Measurements from ENCODE around the gene BEND6.
"Not testable (repeated sequence)": the region's sequence is repeated elsewhere in the genome, so short reads cannot be mapped to it uniquely, and the experiment has no call there.

The BEND6 gene

GRCh38 chr6:57040011-57040410, 85.1 kb downstream of the BEND6 start:
- Histone ChIP-seq H3K4me1 (ENCODE audit: insufficient read depth, low read length) (no peaks in the 10 kb centered on the region), H3K36me3 (ENCODE audit: insufficient read depth, low read length) (no peaks in the 10 kb centered on the region), H3K27ac (ENCODE audit: low read depth, low read length) (no peak overlapping the region), H3K9ac (ENCODE audit: low read length) (no peak overlapping the region), H3K4me3 (ENCODE audit: low read depth in 1 of 2, low read length in 2 of 2) (no peak overlapping the region), H3K27me3 (ENCODE audit: control insufficient read depth in 1 of 2, insufficient read depth in 2 of 2, low read length in 2 of 2) (no peaks in the 10 kb centered on the region), H3K9me3 (ENCODE audit: low read length) (no peaks in the 10 kb centered on the region)

GRCh38 chr6:57044061-57044460, 89.2 kb downstream of the BEND6 start:
- not testable (repeated sequence) for H3K9me3 ChIP-seq (ENCODE audit: low read length); H3K4me3 ChIP-seq (ENCODE audit: low read depth in 1 of 2, low read length in 2 of 2); H3K27ac ChIP-seq (ENCODE audit: low read depth, low read length); H3K27me3 ChIP-seq (ENCODE audit: control insufficient read depth in 1 of 2, insufficient read depth in 2 of 2, low read length in 2 of 2); H3K9ac ChIP-seq (ENCODE audit: low read length); H3K36me3 ChIP-seq (ENCODE audit: insufficient read depth, low read length)
- peaks cover 10% of the 10 kb centered on the region for H3K4me1 ChIP-seq (ENCODE audit: insufficient read depth, low read length)

GRCh38 chr6:57044568-57044967, 89.7 kb downstream of the BEND6 start:
- Histone ChIP-seq H3K9me3 (ENCODE audit: low read length) (no peaks in the 10 kb centered on the region), H3K4me1 (ENCODE audit: insufficient read depth, low read length) (peaks cover 10% of the 10 kb centered on the region), H3K27me3 (ENCODE audit: control insufficient read depth in 1 of 2, insufficient read depth in 2 of 2, low read length in 2 of 2) (no peaks in the 10 kb centered on the region), H3K4me3 (ENCODE audit: low read depth in 1 of 2, low read length in 2 of 2) (no peak overlapping the region), H3K36me3 (ENCODE audit: insufficient read depth, low read length) (no peaks in the 10 kb centered on the region), H3K27ac (ENCODE audit: low read depth, low read length) (no peak overlapping the region), H3K9ac (ENCODE audit: low read length) (no peak overlapping the region)

- not testable (repeated sequence) for H3K9ac ChIP-seq (ENCODE audit: low read length); H3K27me3 ChIP-seq (ENCODE audit: control insufficient read depth in 1 of 2, insufficient read depth in 2 of 2, low read length in 2 of 2); H3K36me3 ChIP-seq (ENCODE audit: insufficient read depth, low read length); H3K9me3 ChIP-seq (ENCODE audit: low read length)
- Histone ChIP-seq H3K27ac (ENCODE audit: low read depth, low read length) (peak within 1 kb of the TSS; percentile 90), H3K4me3 (ENCODE audit: low read depth in 1 of 2, low read length in 2 of 2) (peak within 1 kb of the TSS; percentile 37 to 64), H3K4me1 (ENCODE audit: insufficient read depth, low read length) (peaks cover 10% of the 10 kb centered on the region)
Measured at GRCh38 chr6:57046332-57047256, 91.7 kb downstream of the BEND6 start, which contains the start of gene KIAA1586. Gene KIAA1586, plus strand, starts transcription at chr6:57046693. Its CDS starts 63 bp downstream, at chr6:57046756.

GRCh38 chr6:57047257-57047585, 92.3 kb downstream of the BEND6 start:
- H3K9me3 ChIP-seq (ENCODE audit: low read length); H3K36me3 ChIP-seq (ENCODE audit: insufficient read depth, low read length); H3K27ac ChIP-seq (ENCODE audit: low read depth, low read length); H3K4me3 ChIP-seq (ENCODE audit: low read depth in 1 of 2, low read length in 2 of 2); H3K9ac ChIP-seq (ENCODE audit: low read length); H3K27me3 ChIP-seq (ENCODE audit: control insufficient read depth in 1 of 2, insufficient read depth in 2 of 2, low read length in 2 of 2): not testable (repeated sequence)
- peaks cover 10% of the 10 kb centered on the region for H3K4me1 ChIP-seq (ENCODE audit: insufficient read depth, low read length)

GRCh38 chr6:57047859-57048258, 93.0 kb downstream of the BEND6 start:
- not testable (repeated sequence) for H3K36me3 ChIP-seq (ENCODE audit: insufficient read depth, low read length); H3K4me3 ChIP-seq (ENCODE audit: low read depth in 1 of 2, low read length in 2 of 2); H3K9me3 ChIP-seq (ENCODE audit: low read length); H3K9ac ChIP-seq (ENCODE audit: low read length); H3K27me3 ChIP-seq (ENCODE audit: control insufficient read depth in 1 of 2, insufficient read depth in 2 of 2, low read length in 2 of 2)
- Histone ChIP-seq H3K27ac (ENCODE audit: low read depth, low read length) (peak overlapping the region; percentile 13), H3K4me1 (ENCODE audit: insufficient read depth, low read length) (peaks cover 10% of the 10 kb centered on the region)

GRCh38 chr6:57048577-57048976, 93.7 kb downstream of the BEND6 start:
- Histone ChIP-seq H3K9ac (ENCODE audit: low read length) (no peak overlapping the region), H3K27ac (ENCODE audit: low read depth, low read length) (no peak overlapping the region), H3K9me3 (ENCODE audit: low read length) (no peaks in the 10 kb centered on the region), H3K4me1 (ENCODE audit: insufficient read depth, low read length) (peaks cover 10% of the 10 kb centered on the region), H3K27me3 (ENCODE audit: control insufficient read depth in 1 of 2, insufficient read depth in 2 of 2, low read length in 2 of 2) (no peaks in the 10 kb centered on the region), H3K4me3 (ENCODE audit: low read depth in 1 of 2, low read length in 2 of 2) (no peak overlapping the region), H3K36me3 (ENCODE audit: insufficient read depth, low read length) (peaks cover 16% of the 10 kb centered on the region)

GRCh38 chr6:57063847-57064246, 108.9 kb downstream of the BEND6 start:
- Histone ChIP-seq H3K4me1 (ENCODE audit: insufficient read depth, low read length) (no peaks in the 10 kb centered on the region), H3K9ac (ENCODE audit: low read length) (no peak overlapping the region), H3K36me3 (ENCODE audit: insufficient read depth, low read length) (peaks cover 5% of the 10 kb centered on the region), H3K4me3 (ENCODE audit: low read depth in 1 of 2, low read length in 2 of 2) (no peak overlapping the region), H3K27ac (ENCODE audit: low read depth, low read length) (no peak overlapping the region), H3K9me3 (ENCODE audit: low read length) (no peaks in the 10 kb centered on the region), H3K27me3 (ENCODE audit: control insufficient read depth in 1 of 2, insufficient read depth in 2 of 2, low read length in 2 of 2) (no peaks in the 10 kb centered on the region)

- H3K27me3 ChIP-seq (ENCODE audit: control insufficient read depth in 1 of 2, insufficient read depth in 2 of 2, low read length in 2 of 2) = no peaks in the 10 kb centered on the region
- no peak overlapping the region for H3K9ac ChIP-seq (ENCODE audit: low read length)
- H3K4me3 ChIP-seq (ENCODE audit: low read depth in 1 of 2, low read length in 2 of 2) = no peak overlapping the region
- no peak overlapping the region for H3K27ac ChIP-seq (ENCODE audit: low read depth, low read length)
- H3K4me1 ChIP-seq (ENCODE audit: insufficient read depth, low read length) = no peaks in the 10 kb centered on the region
- no peaks in the 10 kb centered on the region for H3K9me3 ChIP-seq (ENCODE audit: low read length)
- H3K36me3 ChIP-seq (ENCODE audit: insufficient read depth, low read length) = peaks cover 5% of the 10 kb centered on the region
Measured at GRCh38 chr6:57064809-57065208, 109.9 kb downstream of the BEND6 start.

GRCh38 chr6:57068061-57068460, 113.2 kb downstream of the BEND6 start:
- Histone ChIP-seq H3K4me1 (ENCODE audit: insufficient read depth, low read length) (no peaks in the 10 kb centered on the region), H3K9ac (ENCODE audit: low read length) (no peak overlapping the region), H3K36me3 (ENCODE audit: insufficient read depth, low read length) (no peaks in the 10 kb centered on the region), H3K27ac (ENCODE audit: low read depth, low read length) (no peak overlapping the region), H3K9me3 (ENCODE audit: low read length) (no peaks in the 10 kb centered on the region), H3K27me3 (ENCODE audit: control insufficient read depth in 1 of 2, insufficient read depth in 2 of 2, low read length in 2 of 2) (no peaks in the 10 kb centered on the region), H3K4me3 (ENCODE audit: low read depth in 1 of 2, low read length in 2 of 2) (no peak overlapping the region)

- no peak overlapping the region for H3K27ac ChIP-seq (ENCODE audit: low read depth, low read length)
- H3K4me3 ChIP-seq (ENCODE audit: low read depth in 1 of 2, low read length in 2 of 2) = no peak overlapping the region
- no peaks in the 10 kb centered on the region for H3K27me3 ChIP-seq (ENCODE audit: control insufficient read depth in 1 of 2, insufficient read depth in 2 of 2, low read length in 2 of 2)
- H3K4me1 ChIP-seq (ENCODE audit: insufficient read depth, low read length) = no peaks in the 10 kb centered on the region
- no peaks in the 10 kb centered on the region for H3K9me3 ChIP-seq (ENCODE audit: low read length)
- H3K9ac ChIP-seq (ENCODE audit: low read length) = no peak overlapping the region
- H3K36me3 ChIP-seq (ENCODE audit: insufficient read depth, low read length) = peaks cover 4% of the 10 kb centered on the region
Measured at GRCh38 chr6:57069228-57069627, 114.3 kb downstream of the BEND6 start.

- no peak overlapping the region for H3K27ac ChIP-seq (ENCODE audit: low read depth, low read length)
- H3K36me3 ChIP-seq (ENCODE audit: insufficient read depth, low read length) = peaks cover 7% of the 10 kb centered on the region
- no peak overlapping the region for H3K9ac ChIP-seq (ENCODE audit: low read length)
- H3K9me3 ChIP-seq (ENCODE audit: low read length) = no peaks in the 10 kb centered on the region
- H3K4me3 ChIP-seq (ENCODE audit: low read depth in 1 of 2, low read length in 2 of 2) = no peak overlapping the region
- H3K27me3 ChIP-seq (ENCODE audit: control insufficient read depth in 1 of 2, insufficient read depth in 2 of 2, low read length in 2 of 2) = no peaks in the 10 kb centered on the region
- no peaks in the 10 kb centered on the region for H3K4me1 ChIP-seq (ENCODE audit: insufficient read depth, low read length)
Measured at GRCh38 chr6:57069920-57070331, 115.0 kb downstream of the BEND6 start.
